Lung (tissue), 12 donors: ENCODE measurements around the gene GLB1L2. TPM values are rescaled to one million over a fixed set of nuclear protein-coding genes. Genes with fewer than 3 reads are reported as not detected.

ENCODE experiments used
- ATAC-seq: fragments of 200-7000 bp; cut with Tn5 transposase; one replicate; pipeline ENCODE4 v1.9.1; 2020; ENCODE audit warnings: moderate number of reproducible peaks; ENCODE audit not compliant: insufficient read depth, low FRiP score
- DNase-seq, 3 donors: peaks; one replicate each; pipeline ENCODE4 v3.0.0-alpha.2; 2013 to 2017
- H3K27ac ChIP-seq, 2 donors: one replicate each; pipeline ENCODE4 v1.5.1; 2013; ENCODE audit warnings: mild to moderate bottlenecking in 2 of 2, moderate library complexity in 2 of 2, control low read depth in 1 of 2, inconsistent platforms in 1 of 2, low read depth in 1 of 2, low read length in 1 of 2
- H3K27me3 ChIP-seq, 3 donors: one replicate each; pipeline ENCODE4 v1.5.1; 2013; ENCODE audit warnings: low read length in 2 of 3; ENCODE audit not compliant: control insufficient read depth in 3 of 3, insufficient read depth in 3 of 3
- H3K36me3 ChIP-seq, 4 donors: one replicate each; pipeline ENCODE4 v1.5.1; 2013; ENCODE audit warnings: low read length in 4 of 4, mild to moderate bottlenecking in 1 of 4, moderate library complexity in 1 of 4; ENCODE audit not compliant: control insufficient read depth in 4 of 4, insufficient read depth in 4 of 4
- H3K4me1 ChIP-seq, 5 donors: one replicate each; pipeline ENCODE4 v1.5.1; 2013; ENCODE audit warnings: low read length in 5 of 5, mild to moderate bottlenecking in 2 of 5, moderate library complexity in 1 of 5; ENCODE audit not compliant: control insufficient read depth in 5 of 5, insufficient read depth in 5 of 5
- H3K4me3 ChIP-seq: one replicate; pipeline ENCODE4 v1.5.1; 2013; ENCODE audit warnings: mild to moderate bottlenecking, control low read depth, moderate library complexity
- H3K9ac ChIP-seq, 2 donors: one replicate each; pipeline ENCODE4 v1.5.1; 2013; ENCODE audit warnings: low read length in 2 of 2, control low read depth in 1 of 2; ENCODE audit not compliant: insufficient read depth in 1 of 2
- H3K9me3 ChIP-seq, 4 donors: one replicate each; pipeline ENCODE4 v1.5.1; 2013; ENCODE audit warnings: low read length in 3 of 4, mild to moderate bottlenecking in 1 of 4, moderate library complexity in 1 of 4; ENCODE audit not compliant: control insufficient read depth in 4 of 4, insufficient read depth in 3 of 4
- WGBS, 2 donors: extraction: QIAGEN DNeasy Blood & Tissue Kit; methylation state at CpG; one replicate each; pipeline ENCODE4 v1.1.7; 2013; 5-methylcytosine and 5-hydroxymethylcytosine counted together
- polyA plus RNA-seq, 2 donors: library from polyadenylated mRNA; stranded (reverse); fragments of 200-250 nt; gene quantifications; one replicate each; pipeline ENCODE4 v1.2.1, GENCODE V29; 2013
- total RNA-seq, 2 donors: library from RNA; depleted of rRNA in 1 of 2; stranded (reverse); fragments of >200 nt in 1 of 2; gene quantifications; one replicate each; pipeline ENCODE4 v1.2.1, GENCODE V29; 2014 to 2021
- TF ChIP-seq, protein P1 (sequence below): IDR thresholded peaks from 2 replicates; pipeline ENCODE4 v1.5.1; 2012; ENCODE audit warnings: mild to moderate bottlenecking; ENCODE audit errors: control extremely low read depth, extremely low read depth
- donor health status: control.
- donor health status: control.
- donor health status: Bipolar disorder and iron deficiency.
- donor health status: healthy.
- donor health status: DM: yes; HTN: yes; CAD: no.

Gene GLB1L2
- total and polyA plus RNA-seq, 4 donors, result 7.1 to 13.6 (median 9.3) TPM

DNA sequence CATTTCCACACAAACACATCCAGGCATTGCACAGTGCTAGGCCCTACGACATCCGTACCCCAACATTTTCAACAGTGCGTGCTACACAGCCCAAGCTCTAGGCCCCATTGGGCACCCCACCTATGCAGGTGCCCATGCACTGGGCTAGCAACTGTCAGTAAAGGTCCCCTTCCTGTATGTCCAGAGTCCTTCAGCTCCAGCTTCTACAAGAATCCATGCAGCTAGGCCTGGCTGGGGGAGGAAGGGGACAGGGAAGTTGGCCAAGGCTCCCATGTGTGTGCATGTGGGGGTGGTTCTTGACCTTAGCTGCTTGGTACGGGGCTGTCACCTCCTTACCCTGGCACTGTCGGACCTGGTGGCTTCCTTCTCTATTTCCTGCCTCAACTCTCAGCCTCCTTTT is 79.0 kb downstream of the GLB1L2 start:
- ATAC-seq, result no peak
- H3K9me3 ChIP-seq, result peaks cover 0 to 5% (median 0%) of the 10 kb centered on the region in 4 donors
- H3K4me3 ChIP-seq, result no peak overlapping the region
- DNase-seq, result no peak
- H3K9ac ChIP-seq, result no peak overlapping the region
- WGBS, 2 donors, result 58 to 70% methylated on average over 5 of the region's 5 CpGs
- TF ChIP-seq, protein P1, sequence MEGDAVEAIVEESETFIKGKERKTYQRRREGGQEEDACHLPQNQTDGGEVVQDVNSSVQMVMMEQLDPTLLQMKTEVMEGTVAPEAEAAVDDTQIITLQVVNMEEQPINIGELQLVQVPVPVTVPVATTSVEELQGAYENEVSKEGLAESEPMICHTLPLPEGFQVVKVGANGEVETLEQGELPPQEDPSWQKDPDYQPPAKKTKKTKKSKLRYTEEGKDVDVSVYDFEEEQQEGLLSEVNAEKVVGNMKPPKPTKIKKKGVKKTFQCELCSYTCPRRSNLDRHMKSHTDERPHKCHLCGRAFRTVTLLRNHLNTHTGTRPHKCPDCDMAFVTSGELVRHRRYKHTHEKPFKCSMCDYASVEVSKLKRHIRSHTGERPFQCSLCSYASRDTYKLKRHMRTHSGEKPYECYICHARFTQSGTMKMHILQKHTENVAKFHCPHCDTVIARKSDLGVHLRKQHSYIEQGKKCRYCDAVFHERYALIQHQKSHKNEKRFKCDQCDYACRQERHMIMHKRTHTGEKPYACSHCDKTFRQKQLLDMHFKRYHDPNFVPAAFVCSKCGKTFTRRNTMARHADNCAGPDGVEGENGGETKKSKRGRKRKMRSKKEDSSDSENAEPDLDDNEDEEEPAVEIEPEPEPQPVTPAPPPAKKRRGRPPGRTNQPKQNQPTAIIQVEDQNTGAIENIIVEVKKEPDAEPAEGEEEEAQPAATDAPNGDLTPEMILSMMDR, result no peak
- no peaks in the 10 kb centered on the region for H3K36me3 ChIP-seq
- H3K27me3 ChIP-seq, result peaks cover 1 to 56% (median 39%) of the 10 kb centered on the region in 3 donors
- peaks cover 0 to 6% (median 0%) of the 10 kb centered on the region in 5 donors for H3K4me1 ChIP-seq
- H3K27ac ChIP-seq, result no peak overlapping the region

DNA sequence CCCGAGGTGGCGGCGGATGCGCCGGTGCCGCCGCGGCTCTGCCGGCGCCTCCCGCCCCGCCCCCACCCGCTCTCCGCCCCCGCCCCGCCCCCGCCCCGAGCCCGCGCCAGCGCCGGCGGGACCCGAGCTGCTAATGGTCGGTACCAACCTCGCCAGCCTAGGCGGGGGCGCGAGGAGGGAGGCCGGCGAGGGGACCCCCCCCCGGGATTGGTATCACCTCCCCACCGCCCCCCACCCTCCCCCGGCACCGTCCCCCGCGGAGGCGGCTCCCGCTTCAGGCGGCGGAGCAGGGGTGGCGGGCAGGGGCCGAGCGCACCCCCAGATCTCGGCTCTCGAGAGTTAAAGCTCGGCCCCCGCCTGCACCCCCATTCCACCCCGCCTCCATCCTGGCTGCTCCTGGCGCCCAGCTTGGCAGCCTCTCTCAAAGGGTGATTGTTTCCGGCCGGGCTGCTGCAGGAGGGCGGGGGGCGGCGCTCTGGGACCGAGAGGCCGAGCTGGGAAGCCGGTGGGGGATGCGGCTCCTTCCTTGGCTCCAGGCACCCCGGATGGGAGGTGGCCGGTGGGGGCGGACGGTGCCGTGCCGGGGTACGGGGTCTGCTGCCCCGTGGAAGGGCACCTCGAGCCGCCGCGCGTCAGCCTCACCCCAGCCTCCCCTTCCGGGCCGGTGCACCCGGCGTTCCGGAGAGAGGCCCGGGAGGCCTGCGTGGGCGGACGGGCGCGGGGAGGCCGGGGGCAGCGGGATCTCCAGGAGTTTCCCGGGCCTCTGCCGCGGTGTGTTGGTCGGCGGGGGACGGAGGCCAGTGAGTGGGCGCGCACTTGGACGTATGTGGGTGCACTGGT is 80.6 kb downstream of the GLB1L2 start, which contains the start of gene B3GAT1:
Gene B3GAT1 (minus strand): TSS at position 40 of the 840 bp plus-strand sequence. CDS start 24,583 bp downstream, outside the sequence.
- Histone ChIP-seq H3K4me3 (peak within 1 kb of the TSS; percentile 3), H3K36me3 (no peaks in the 10 kb centered on the region), H3K9me3 (peaks cover 0 to 5% (median 0%) of the 10 kb centered on the region in 4 donors), H3K27ac (no peak within 1 kb of the TSS), H3K9ac (no peak within 1 kb of the TSS), H3K27me3 (peaks cover 4 to 66% (median 40%) of the 10 kb centered on the region in 3 donors), H3K4me1 (peaks cover 0 to 6% (median 0%) of the 10 kb centered on the region in 5 donors)
- 1 to 2% methylated on average over 36 to 90 of the region's 94 CpGs for WGBS, 2 donors
- peak; percentile 36 to 62 (median 58) for DNase-seq
- TF ChIP-seq, protein P1, result no peak
- no peak for ATAC-seq

DNA sequence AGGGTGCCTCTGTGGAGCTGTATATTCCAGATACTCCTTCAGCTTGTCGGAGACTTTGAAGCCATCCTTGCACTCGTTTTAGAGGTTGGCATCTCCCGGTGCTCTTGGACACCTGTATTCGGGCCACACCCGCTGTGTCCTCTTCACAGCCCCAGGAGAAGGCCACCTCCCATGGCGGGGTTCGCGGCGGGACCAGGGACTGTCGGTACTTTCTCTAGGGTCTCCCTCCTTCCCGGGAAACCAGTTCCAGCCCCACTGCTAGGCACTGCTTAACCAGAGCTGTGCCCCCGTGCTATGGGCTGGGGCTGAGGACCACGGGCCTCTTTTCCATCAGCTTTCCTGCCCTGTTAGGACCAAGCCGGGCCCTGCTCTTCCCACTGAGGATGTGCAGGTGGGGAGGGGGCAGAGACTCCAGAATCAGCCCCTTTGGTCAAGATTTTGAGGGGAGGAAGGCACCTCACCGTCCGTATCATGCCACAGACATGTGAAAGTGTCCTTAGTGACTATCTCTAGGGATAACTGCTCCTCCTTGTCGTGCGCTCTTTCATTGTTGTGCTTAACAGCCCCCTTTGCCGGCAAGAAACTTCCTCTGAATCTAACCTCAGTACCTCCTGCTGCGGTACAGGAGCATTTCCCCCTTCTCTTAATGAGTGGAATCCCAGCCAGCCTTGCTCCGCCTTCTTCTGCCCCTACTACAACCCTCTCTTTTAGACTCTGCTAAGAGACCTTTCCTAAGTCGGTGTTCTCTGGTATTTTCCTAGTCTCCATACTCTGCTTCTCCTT is 81.4 kb downstream of the GLB1L2 start:
- TF ChIP-seq, protein P1, result no peak
- Histone ChIP-seq H3K9ac (no peak overlapping the region), H3K27ac (no peak overlapping the region), H3K36me3 (no peaks in the 10 kb centered on the region), H3K9me3 (peaks cover 0 to 5% (median 0%) of the 10 kb centered on the region in 4 donors), H3K27me3 (peaks cover 4 to 66% (median 41%) of the 10 kb centered on the region in 3 donors), H3K4me3 (no peak overlapping the region), H3K4me1 (peaks cover 0 to 6% (median 0%) of the 10 kb centered on the region in 5 donors)
- WGBS, 2 donors, result 4 to 11% methylated on average over 22 of the region's 22 CpGs
- ATAC-seq (no peak), DNase-seq (no peak)
